HG03175 (cell line): ENCODE data around the gene GBA2.

Experiments used
- ATAC-seq: cut with Tn5 transposase; IDR thresholded peaks from one replicate; pipeline ENCODE4 v1.9.1; 2021; ENCODE audit warnings: mild to moderate bottlenecking, moderate library complexity; ENCODE audit not compliant: unreplicated experiment

GBA2 gene

DNA sequence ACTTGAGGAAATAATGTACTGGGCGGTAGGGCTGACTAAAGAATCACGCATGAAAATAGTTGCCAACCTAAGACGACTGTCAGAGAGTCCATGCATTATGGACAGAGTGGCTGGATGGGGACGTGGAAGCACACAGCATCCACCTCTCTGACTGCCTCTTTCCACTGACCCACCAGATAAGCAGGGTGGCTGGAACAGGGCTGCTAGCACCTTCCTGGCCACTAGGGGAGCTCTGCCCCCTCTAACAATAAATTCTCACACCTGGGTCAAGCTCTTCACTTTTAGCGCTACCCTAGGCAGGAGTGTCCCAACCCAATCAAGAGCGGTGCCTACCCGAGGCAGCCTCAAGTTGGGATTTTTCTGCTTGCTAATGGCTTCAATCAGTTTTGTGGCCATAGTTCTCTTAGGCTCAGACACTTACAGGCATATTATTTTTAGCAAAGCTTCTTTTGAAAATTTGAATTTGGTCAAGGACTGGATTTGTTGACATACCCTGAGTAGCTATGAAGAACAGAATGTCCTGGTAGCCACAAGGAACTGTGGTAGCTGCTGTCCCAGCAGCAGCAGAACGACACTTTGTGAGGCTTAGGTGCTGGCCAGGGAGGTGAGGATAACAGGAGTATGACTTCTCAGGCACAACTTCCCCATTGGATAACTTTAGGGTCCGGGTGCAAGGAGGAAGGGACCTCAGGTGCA lies 52.4 kb downstream of the GBA2 start:
- no peak for ATAC-seq

- ATAC-seq, result no peak
Measured at GRCh38 chr9:35695943-35696401, 53.1 kb downstream of the GBA2 start.

DNA sequence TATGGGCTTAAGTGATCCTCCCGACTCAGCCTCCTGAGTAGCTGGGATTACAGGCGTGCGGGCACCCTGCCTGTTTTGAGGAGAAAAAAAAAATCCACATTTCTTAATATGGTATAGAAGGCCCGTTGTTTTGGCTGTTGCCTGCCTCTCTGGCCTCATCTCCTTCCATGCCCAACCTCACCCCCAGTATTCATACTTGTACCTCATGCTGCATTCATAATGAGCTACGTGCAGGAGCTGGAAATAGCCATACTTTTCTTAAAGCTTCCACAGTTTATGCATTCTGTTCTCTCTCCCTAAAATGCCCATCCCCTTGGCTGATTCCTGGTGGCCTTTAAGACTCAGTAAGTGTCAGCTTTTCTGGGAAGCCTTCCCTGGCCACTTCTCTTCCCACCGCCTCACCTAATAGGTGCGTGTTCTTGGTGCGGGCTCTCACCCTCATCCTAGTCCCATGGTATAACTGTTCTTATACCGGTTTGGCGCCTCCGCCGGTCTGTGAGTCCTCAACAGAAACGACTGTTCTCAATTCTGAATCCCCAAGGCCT lies 57.2 kb downstream of the GBA2 start:
- no peak for ATAC-seq

- ATAC-seq, result no peak
Measured at GRCh38 chr9:35691334-35691650, 57.7 kb downstream of the GBA2 start.

DNA sequence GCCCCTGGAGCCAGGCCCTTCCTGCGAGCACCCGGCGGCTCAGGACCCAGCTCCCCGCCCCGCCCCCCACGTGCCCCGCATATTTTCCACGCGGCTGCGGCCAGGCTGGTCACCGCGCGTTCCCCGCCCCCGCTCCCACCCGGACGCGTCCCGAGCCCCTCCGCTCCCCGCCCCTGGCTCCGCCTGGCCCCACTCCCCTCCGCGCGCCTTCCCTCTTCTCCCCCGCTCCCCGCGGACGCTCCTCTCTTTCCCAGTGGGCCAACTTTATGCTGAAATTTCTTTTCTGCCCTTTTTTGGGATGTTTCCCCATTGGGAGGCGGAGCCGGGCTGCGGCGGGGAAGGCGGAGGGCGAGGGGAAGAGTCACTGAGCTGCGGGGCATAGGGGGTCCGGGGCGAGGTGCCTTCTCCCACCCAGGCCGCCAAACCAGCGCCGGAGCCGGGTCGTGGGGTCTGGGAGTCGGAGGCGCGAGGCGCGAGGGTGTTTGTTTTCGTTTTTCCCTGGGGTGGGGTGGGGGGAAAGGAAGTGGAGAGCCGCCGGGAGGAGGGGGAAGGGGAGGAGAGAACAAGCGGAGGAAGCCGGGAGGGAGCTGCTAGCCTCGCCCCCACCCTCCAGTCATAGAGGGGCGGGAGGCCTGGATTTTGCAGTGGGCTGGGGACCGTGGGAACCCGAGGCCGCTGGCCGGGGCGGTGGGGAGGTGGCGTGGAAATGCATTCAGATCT lies 58.3 kb downstream of the GBA2 start:
- ATAC-seq, result no peak

DNA sequence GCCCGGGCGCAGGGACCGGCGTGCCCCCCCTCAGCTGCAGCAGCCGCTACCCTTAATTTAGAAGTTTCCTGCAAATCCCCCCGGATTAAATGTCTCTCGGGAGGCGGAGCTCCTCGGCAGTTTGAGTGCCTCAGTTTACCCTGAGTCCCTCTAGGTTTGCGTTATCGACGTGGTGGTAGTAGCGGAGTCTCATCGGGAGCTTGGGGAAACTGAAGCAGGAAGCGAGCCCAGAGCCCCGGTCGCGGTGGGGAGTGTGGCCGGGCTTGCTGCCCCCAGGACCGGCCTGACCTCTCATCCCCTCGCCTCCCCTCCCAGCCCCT lies 58.8 kb downstream of the GBA2 start:
- no peak for ATAC-seq

GRCh38 chr9:35689542-35690293 lies 59.3 kb downstream of the GBA2 start, which contains the start of gene TPM2:
TPM2 (minus strand) TSS chr9:35689925; CDS start chr9:35689817, 108 bp downstream.
- ATAC-seq, result no peak

DNA sequence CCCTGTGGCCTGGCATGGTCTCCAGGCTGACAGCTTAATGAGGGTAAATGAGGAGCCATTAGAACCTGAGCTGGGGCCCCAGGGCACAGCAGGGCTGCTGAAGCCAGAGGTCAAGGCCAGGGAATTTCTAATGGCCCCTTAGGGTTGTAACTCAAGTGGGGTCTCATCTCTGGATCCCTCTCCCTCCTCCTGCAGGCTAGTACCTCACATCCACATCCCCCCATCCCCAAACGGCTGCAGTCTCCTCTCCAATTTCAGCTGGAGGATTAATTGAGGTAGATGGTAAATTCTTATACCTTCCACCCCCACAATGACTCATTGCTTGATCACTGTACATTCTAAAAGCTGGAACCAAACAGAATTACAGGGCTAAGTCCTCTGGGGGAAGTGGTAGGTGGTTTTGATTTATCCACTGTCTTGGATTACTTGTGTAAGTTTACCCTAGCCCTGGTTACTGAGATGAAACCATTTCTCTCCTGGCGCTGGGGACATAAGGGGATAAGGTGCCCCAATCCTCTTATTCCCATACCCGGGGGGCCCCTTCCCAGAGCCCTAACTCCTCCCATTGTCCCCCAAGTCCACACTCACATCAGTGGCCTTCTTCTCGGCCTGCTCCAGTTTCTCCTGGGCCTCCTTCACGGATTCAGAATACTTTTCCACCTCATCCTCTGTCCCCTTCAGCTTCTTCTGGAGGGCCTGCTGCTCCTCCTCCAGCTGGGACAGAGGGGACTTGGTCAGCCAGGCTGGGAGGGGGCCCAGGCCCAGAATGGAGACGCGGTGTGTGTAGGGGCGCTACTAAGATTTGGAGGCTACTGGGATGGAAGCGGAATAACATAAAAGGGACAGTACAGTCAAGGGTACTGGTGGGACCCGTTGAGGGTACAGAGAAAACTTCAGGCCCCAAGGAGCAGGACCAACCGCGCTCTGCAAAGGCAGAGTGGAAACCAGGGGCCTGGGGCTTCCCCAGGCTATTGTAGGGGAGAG lies 60.2 kb downstream of the GBA2 start:
- no peak for ATAC-seq

GRCh38 chr9:35687972-35688557 lies 61.0 kb downstream of the GBA2 start:
- ATAC-seq, result no peak

GRCh38 chr9:35687306-35687705 lies 61.7 kb downstream of the GBA2 start:
- no peak for ATAC-seq
